ENCODE data around the gene HMGN2. TPM values are rescaled to one million over a fixed set of nuclear protein-coding genes. Genes with fewer than 3 reads are reported as not detected.

Gene HMGN2
- total RNA-seq, 1 donor from 2014 or later, result 97.7 TPM

- TF ChIP-seq CTCF (IDR thresholded peaks at IDR 0.05), result no peak
- H3K36me3 ChIP-seq, result no peaks in the 10 kb centered on the region
- intact Hi-C loops (cut with DNase I), result no loop called here
Measured at GRCh38 chr1:26520339-26520738, 48.1 kb downstream of the HMGN2 start.

GRCh38 chr1:26521669-26522030, 49.4 kb downstream of the HMGN2 start:
- intact Hi-C loops (cut with DNase I), result no loop called here
- Histone ChIP-seq H3K27ac (no peak overlapping the region), H3K4me3 (no peak overlapping the region), H3K4me1 (no peaks in the 10 kb centered on the region), H3K36me3 (no peaks in the 10 kb centered on the region), H3K27me3 (no peaks in the 10 kb centered on the region), H3K9me3 (no peaks in the 10 kb centered on the region)
- DNase-seq (ENCODE audit: low spot score in 2 of 2), result no peak
- TF ChIP-seq CTCF (IDR thresholded peaks at IDR 0.05), result no peak

More at GRCh38 chr1:26520339-26520738, 48.1 kb downstream of the HMGN2 start:
- Histone ChIP-seq H3K27me3 (no peaks in the 10 kb centered on the region), H3K4me1 (no peaks in the 10 kb centered on the region), H3K9me3 (no peaks in the 10 kb centered on the region), H3K27ac (no peak overlapping the region), H3K4me3 (no peak overlapping the region)
- DNase-seq (ENCODE audit: low spot score in 2 of 2), result no peak

GRCh38 chr1:26522073-26522472, 49.8 kb downstream of the HMGN2 start:
- H3K4me1 ChIP-seq, result no peaks in the 10 kb centered on the region
- no peak for TF ChIP-seq CTCF (IDR thresholded peaks at IDR 0.05)
- intact Hi-C loops (cut with DNase I), result no loop called here
- DNase-seq (ENCODE audit: low spot score in 2 of 2), result no peak
- H3K27ac ChIP-seq, result no peak overlapping the region
- H3K27me3 ChIP-seq, result no peaks in the 10 kb centered on the region
- H3K4me3 ChIP-seq, result no peak overlapping the region
- H3K36me3 ChIP-seq, result no peaks in the 10 kb centered on the region
- H3K9me3 ChIP-seq, result no peaks in the 10 kb centered on the region

- no peak for TF ChIP-seq CTCF (IDR thresholded peaks at IDR 0.05)
- Histone ChIP-seq H3K4me1 (no peaks in the 10 kb centered on the region), H3K36me3 (no peaks in the 10 kb centered on the region), H3K4me3 (no peak overlapping the region), H3K9me3 (no peaks in the 10 kb centered on the region), H3K27me3 (no peaks in the 10 kb centered on the region), H3K27ac (no peak overlapping the region)
- intact Hi-C loops (cut with DNase I), result no loop called here
- no peak for DNase-seq (ENCODE audit: low spot score in 2 of 2)
Measured at GRCh38 chr1:26524181-26524580, 51.9 kb downstream of the HMGN2 start.

Other genes with a start within 250 kb of the HMGN2 start
- 5.0 TPM for gene CEP85, start 238.2 kb upstream of the HMGN2 start, total RNA-seq
- gene SH3BGRL3, start 192.4 kb upstream of the HMGN2 start, total RNA-seq, result 228 TPM
- gene UBXN11, start 165.8 kb upstream of the HMGN2 start, total RNA-seq, result 14.5 TPM
- not detected for gene CD52, start 154.5 kb upstream of the HMGN2 start, total RNA-seq
- gene CRYBG2, start 118.3 kb upstream of the HMGN2 start, total RNA-seq, result not detected
- gene ZNF683, start 99.7 kb upstream of the HMGN2 start, total RNA-seq, result not detected
- not detected for gene LIN28A, start 61.6 kb upstream of the HMGN2 start, total RNA-seq
- 54.2 TPM for gene DHDDS, start 40.1 kb upstream of the HMGN2 start, total RNA-seq
- 9.6 TPM for gene RPS6KA1, start 57.3 kb downstream of the HMGN2 start, total RNA-seq
- gene ARID1A, start 223.6 kb downstream of the HMGN2 start, total RNA-seq, result 104 TPM

Measured in ascending aorta (tissue), 2 donors.